ENCODE data around the gene CFC1B. TPM values are rescaled to one million over a fixed set of nuclear protein-coding genes. Genes with fewer than 3 reads are reported as not detected.
"Not testable (repeated sequence)": the region's sequence is repeated elsewhere in the genome, so short reads cannot be mapped to it uniquely, and the experiment has no call there.

Gene CFC1B
- not detected for total RNA-seq

DNA sequence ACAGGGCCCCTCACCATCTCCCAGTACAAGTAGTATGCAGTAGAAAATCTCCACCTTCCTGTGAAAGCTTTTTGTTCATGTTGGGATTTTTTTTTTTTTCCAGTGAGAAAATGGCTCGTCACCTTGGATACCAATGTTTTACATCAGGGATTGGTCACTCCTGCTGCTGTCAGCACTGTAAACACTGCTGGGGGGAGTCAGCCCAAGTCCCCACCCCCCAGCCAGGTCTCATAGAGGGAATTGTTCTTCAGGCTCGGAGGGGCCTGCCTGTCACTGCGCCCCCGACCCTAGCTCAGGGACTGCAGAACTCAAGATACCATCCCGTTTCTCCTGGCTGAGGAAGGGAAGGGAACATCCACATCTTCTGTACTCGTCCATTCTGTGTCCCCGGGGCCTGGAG lies at the start of gene CFC1B:
Gene CFC1B, plus strand, starts transcription at position 231 of the 400 bp plus-strand sequence. CDS start 263 bp downstream, outside the sequence.
- H3K4me1 Mint-ChIP-seq; DNase-seq; H3K9me3 Mint-ChIP-seq (ENCODE audit: low read depth); H3K27me3 Mint-ChIP-seq; H3K4me3 Mint-ChIP-seq; H3K27ac Mint-ChIP-seq; H3K36me3 Mint-ChIP-seq; CTCF ChIA-PET; ATAC-seq: not testable (repeated sequence)

DNA sequence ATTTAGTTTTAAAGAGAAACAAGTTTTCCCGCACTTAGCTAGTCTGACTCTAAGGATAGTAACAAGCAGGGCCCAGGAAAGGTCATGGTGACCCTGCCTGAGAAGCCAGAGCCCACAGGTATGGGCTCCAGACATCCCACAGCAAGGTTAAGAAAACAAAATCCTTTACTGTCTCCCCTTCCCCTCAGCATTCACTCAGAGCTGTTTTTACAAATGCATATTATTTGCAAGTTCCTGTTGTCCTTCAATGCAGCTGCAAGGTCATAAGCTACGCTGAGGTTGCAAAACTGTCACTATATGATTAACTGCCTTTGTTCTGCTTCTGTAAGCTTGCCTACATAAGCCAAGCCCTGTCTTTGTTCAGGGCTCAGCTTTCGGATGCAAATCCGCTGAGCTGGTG lies 29.9 kb upstream of the CFC1B start:
- H3K4me1 Mint-ChIP-seq; DNase-seq; H3K4me3 Mint-ChIP-seq; H3K9me3 Mint-ChIP-seq (ENCODE audit: low read depth); ATAC-seq; H3K27me3 Mint-ChIP-seq; H3K36me3 Mint-ChIP-seq; CTCF ChIA-PET; H3K27ac Mint-ChIP-seq: not testable (repeated sequence)

DNA sequence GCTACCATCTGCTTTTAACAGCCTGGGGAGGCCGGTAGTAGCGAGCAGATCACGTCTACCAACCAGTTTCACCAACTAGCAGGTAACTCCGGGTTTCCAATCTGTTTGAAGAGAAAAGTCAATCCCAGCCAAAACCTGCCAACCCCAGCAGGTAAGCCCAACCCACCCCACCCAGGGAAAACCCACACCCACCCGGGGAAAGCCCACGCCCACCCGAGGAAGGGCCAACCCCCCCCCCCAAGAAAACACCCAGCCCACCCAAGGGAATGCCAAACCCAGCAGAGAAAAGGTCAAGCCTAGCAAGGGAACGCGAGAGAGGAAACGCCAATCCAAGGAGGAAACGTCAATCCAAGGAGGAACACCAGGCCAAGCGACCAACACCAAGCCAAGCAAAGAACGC lies 11.8 kb upstream of the CFC1B start, which contains the start of gene POTEI:
Gene POTEI, minus strand, starts transcription at position 101 of the 400 bp plus-strand sequence. Its CDS starts 93 bp downstream, at position 8.
- CTCF ChIA-PET; DNase-seq; H3K4me3 Mint-ChIP-seq; H3K36me3 Mint-ChIP-seq; H3K27me3 Mint-ChIP-seq; ATAC-seq; H3K9me3 Mint-ChIP-seq (ENCODE audit: low read depth); H3K4me1 Mint-ChIP-seq; H3K27ac Mint-ChIP-seq: not testable (repeated sequence)

DNA sequence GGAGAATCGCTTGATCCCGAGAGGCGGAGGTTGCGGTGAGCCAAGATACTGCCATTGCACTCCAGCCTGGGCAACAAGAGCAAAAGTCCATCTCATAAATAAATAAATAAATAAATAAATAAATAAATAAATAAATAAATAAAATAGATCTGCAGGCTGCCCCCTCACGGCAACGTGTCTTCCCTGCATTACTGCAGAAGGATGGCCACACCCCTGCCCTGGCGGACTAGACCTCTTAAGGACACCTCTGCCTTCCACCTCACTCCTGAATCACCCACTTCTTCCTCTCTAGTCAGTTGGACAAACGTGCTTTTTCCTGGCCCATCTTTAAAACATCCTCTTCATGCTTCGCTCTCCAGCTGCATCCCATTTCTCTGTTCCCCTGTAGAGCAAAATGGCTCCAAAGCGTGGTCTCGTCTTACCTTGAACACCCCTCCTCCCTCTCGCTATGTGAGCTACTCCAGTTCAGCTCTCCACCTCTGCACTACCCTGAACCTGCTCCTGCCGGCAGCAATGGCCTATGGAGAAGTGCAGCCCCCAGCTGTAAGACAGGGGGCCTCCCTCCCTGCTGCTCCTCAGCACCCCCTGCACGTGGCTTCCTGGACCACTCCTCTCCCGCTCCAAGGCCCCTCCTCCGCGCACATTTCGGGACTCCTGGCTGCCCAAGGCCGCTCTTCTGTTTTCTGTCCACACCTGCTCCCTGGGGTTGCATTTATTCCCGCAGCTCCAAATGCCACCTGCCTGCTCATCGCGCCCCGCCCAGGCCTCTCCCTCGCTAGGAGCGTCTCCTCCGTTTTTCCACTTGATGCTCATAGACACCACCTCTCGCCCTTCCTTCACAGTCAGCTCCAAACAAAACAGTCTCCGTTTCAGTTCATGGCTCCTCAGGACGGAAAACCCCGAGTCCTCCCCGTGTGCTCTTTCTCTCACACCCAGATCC lies 9.9 kb upstream of the CFC1B start:
- ATAC-seq; DNase-seq; H3K27ac Mint-ChIP-seq; H3K9me3 Mint-ChIP-seq (ENCODE audit: low read depth); H3K4me3 Mint-ChIP-seq; H3K27me3 Mint-ChIP-seq; CTCF ChIA-PET; H3K4me1 Mint-ChIP-seq; H3K36me3 Mint-ChIP-seq: not testable (repeated sequence)

DNA sequence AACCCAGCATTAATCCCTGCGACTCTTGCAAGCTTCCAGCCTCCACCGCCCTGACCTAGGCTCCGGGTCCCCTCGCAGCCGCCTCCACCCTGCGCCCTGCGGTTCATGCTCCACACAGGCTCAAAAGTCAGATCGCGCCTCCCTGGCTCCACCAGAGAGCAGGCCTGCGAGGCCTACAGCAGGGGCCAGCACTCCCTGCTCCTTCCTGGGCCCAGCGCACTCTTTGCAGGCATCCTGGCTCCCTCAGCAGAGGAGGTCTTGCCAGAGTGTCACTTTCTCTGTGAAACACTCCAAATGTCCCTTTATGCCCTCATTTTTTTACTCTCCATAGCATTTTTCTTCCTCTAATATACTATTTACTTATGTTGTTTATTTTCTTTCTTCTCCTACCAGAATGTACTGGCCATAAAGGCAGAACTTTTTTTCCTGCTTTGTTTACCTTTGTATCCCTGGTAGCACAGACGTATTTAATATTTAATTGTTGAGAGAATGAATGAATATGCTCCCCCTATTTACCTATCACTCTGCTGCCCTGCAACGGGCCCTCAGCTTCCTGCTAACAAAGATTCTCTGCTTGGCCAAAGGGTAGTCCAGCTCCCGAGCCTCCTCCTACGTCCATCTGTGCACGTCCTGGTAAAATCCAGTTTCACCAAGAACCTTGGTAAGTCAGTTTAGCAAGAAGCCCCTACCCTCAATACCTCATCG lies 9.1 kb upstream of the CFC1B start:
- CTCF ChIA-PET; H3K4me1 Mint-ChIP-seq; H3K4me3 Mint-ChIP-seq; H3K27ac Mint-ChIP-seq; DNase-seq; ATAC-seq; H3K27me3 Mint-ChIP-seq; H3K36me3 Mint-ChIP-seq; H3K9me3 Mint-ChIP-seq (ENCODE audit: low read depth): not testable (repeated sequence)

DNA sequence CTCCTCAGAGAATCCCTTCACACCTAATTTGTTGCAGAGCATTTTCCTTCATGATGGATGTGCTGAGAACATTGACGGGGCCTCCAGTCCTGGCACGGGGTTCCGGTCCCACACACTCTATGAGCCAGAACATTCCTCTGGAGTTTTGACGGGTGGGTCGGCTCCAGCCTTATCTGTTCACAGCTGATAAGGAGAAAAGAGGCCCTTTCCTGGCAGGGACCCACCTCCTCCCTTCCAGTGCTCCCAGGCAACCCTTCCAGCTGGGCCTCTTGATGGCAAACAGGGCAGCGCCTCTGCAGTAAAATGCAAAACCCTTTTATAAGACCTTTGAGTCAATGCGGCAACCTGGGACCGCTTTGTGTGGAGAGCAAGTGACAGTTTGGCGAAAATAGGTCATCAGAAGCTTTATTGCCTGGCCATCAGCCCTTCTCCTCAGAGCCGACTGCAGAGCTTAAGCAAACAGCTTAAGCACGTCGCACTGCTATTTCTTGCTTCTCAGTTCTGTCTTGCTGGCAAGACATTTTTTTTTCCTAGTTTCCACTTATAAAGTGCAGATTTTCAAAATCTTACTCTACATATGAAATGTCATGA lies 2.4 kb upstream of the CFC1B start:
- H3K4me3 Mint-ChIP-seq; H3K4me1 Mint-ChIP-seq; H3K36me3 Mint-ChIP-seq; CTCF ChIA-PET; H3K27me3 Mint-ChIP-seq; H3K9me3 Mint-ChIP-seq (ENCODE audit: low read depth); ATAC-seq; H3K27ac Mint-ChIP-seq; DNase-seq: not testable (repeated sequence)

DNA sequence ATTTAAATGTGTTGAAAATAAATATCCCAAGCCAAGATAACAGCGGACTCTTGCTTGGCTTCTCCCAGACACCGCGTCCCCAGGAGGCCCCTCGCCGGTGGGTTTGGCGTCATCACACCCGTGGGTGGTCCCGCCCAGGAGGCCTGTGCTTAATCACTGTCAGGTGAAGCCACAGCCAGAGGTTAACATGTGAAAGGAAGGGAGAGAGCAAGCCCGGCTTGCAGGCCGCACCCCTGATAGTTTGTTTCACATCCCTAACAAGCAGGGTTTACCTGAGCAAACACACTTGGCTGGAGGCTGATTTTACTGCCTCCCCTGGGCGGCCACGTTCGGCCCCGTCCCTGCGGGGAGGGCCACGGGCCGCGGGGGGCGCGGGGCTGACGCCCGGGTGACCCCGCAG lies 1.4 kb downstream of the CFC1B start:
- H3K4me3 Mint-ChIP-seq; H3K27ac Mint-ChIP-seq; ATAC-seq; CTCF ChIA-PET; H3K9me3 Mint-ChIP-seq (ENCODE audit: low read depth); H3K4me1 Mint-ChIP-seq; H3K36me3 Mint-ChIP-seq; H3K27me3 Mint-ChIP-seq; DNase-seq: not testable (repeated sequence)

DNA sequence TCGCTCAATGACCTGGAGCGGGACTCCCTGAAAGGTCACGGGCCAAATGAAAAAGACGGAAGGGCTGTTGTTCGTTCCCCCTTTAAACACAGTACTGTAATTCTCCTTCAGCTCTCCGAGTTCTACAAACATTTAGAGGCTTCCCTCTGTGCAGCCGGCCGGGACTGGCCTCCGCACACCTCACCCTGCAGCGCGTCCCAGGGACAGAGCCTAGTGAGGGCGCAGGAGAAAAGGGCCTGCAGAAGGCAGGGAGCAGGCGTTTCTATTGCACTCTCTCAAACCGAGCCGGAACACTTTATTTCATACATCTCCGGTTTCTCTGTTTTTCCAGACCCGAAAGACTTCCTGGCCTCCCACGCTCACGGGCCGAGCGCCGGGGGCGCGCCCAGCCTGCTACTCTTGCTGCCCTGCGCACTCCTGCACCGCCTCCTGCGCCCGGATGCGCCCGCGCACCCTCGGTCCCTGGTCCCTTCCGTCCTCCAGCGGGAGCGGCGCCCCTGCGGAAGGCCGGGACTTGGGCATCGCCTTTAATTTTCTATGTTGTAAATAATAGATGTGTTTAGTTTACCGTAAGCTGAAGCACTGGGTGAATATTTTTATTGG lies 6.4 kb downstream of the CFC1B start:
- CTCF ChIA-PET; DNase-seq; ATAC-seq; H3K27me3 Mint-ChIP-seq; H3K36me3 Mint-ChIP-seq; H3K9me3 Mint-ChIP-seq (ENCODE audit: low read depth); H3K4me1 Mint-ChIP-seq; H3K4me3 Mint-ChIP-seq; H3K27ac Mint-ChIP-seq: not testable (repeated sequence)

DNA sequence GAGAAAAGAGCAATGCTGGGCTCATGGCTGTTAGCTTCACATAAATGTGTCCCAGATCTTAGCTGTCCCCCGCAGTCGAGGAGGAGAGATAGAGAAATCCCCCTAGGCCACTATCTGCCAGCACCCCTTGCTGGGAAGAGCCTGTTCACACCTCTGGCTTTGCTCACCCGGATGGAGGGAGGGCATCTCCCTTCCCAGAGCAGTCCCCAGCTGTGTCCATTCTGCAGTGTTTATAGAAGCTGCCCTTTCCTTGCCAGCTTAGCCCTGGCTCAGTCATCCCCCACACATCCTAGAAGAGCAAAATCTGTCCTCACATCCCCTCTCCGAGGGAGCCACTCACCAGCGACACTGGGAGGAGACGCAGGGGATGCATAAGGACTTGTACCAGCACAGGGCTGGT lies 8.5 kb downstream of the CFC1B start:
- DNase-seq; ATAC-seq; H3K27ac Mint-ChIP-seq; H3K27me3 Mint-ChIP-seq; H3K4me3 Mint-ChIP-seq; H3K4me1 Mint-ChIP-seq; H3K36me3 Mint-ChIP-seq; H3K9me3 Mint-ChIP-seq (ENCODE audit: low read depth); CTCF ChIA-PET: not testable (repeated sequence)

DNA sequence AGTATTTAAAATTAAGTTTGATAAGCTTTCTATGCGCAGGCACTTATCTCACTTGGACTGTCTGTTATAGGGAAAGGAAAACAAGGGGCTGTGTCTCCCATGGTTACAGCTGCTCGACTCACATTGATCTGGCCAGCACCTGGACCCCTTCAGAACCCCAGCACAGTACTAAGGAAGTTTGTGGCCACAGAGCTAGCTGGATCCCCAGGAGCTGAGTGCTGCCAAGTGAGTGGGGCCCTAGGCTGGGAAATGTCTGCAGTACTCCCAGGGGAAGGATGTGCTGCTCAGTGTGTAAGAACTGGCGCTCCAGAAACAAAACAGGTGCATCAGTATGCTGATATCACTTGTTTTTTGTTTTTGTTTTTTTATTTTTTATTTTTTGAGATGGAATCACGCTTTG lies 9.2 kb downstream of the CFC1B start:
- H3K27me3 Mint-ChIP-seq; H3K9me3 Mint-ChIP-seq (ENCODE audit: low read depth); H3K27ac Mint-ChIP-seq; ATAC-seq; H3K4me3 Mint-ChIP-seq; H3K4me1 Mint-ChIP-seq; CTCF ChIA-PET; DNase-seq; H3K36me3 Mint-ChIP-seq: not testable (repeated sequence)

DNA sequence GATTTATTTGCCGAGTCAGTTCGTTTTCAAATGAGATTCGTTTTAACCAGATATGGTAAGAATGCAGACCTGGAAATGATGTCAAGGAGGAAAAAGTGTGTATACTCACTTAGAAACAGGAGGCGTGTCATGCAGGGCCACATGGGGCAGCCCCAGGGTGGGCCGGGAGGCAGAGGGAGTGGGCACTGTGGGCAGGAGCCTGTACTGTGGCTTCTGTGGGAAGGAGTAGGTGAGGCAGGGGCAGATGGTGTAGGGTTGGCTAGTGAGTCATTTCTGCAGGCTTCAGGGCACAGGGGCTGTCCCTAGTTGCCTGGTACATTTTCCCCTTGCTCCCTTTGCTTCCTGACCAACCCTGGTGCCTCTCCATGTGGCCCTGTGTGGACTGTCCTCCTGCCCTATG lies 10.2 kb downstream of the CFC1B start:
- CTCF ChIA-PET; H3K27me3 Mint-ChIP-seq; H3K9me3 Mint-ChIP-seq (ENCODE audit: low read depth); H3K27ac Mint-ChIP-seq; H3K4me3 Mint-ChIP-seq; H3K36me3 Mint-ChIP-seq; H3K4me1 Mint-ChIP-seq; DNase-seq: not testable (repeated sequence)
- ATAC-seq, result peak; percentile 73

DNA sequence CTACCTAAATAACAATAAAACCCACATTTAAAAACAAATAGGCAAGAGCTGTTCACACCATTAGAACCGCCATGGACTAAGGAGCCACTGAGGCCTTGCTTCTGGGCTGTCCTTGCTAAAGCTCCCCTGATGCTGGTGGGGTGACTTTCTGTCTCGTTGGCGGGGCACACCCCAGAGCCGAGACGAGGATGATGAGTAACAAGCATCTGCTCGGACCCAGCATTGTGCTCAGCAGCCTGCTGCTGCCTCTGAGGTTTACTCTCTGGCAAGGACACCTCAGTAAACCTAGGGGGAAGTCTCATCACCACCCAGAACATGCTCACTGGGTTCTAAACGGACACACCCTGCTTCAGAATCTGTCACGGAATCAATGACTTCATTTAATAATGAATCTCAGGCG lies 10.7 kb downstream of the CFC1B start:
- H3K9me3 Mint-ChIP-seq (ENCODE audit: low read depth); H3K4me3 Mint-ChIP-seq; H3K27me3 Mint-ChIP-seq; H3K4me1 Mint-ChIP-seq; H3K27ac Mint-ChIP-seq; DNase-seq; CTCF ChIA-PET; H3K36me3 Mint-ChIP-seq: not testable (repeated sequence)
- ATAC-seq, result peak; percentile 23

DNA sequence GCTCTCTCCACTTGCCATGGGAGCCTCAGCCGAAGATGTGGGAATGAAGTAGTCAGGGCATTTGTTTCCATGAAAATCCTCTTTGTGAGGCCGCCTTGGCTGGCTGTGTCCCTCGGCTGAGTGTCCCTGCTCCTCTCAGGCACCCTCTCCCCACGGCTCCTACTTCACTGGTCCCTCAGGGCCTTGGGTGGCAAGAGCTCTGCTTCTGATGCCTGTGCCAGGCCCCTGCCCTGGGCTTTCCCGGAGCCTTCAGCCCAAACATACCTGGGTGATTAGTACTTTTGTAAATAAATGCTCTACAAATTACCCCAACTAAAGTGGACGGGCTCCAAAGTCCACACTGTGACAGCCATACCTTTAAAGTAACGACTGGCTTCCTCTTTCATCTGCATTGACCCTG lies 15.6 kb downstream of the CFC1B start:
- CTCF ChIA-PET; DNase-seq; H3K27me3 Mint-ChIP-seq; H3K9me3 Mint-ChIP-seq (ENCODE audit: low read depth); H3K27ac Mint-ChIP-seq; H3K4me1 Mint-ChIP-seq; ATAC-seq; H3K36me3 Mint-ChIP-seq; H3K4me3 Mint-ChIP-seq: not testable (repeated sequence)

All from activated CD8-positive, alpha-beta memory T cell treated with anti-CD3 and anti-CD28 coated beads, Interleukin-2, amount 10 ng/mL, durations not matched to agents 7 days and 5 days (primary cell).